Gastrocnemius medialis (tissue), 4 donors: Measurements from ENCODE around the gene PHACTR1. TPM values are rescaled to one million over a fixed set of nuclear protein-coding genes. Genes with fewer than 3 reads are reported as not detected.

ENCODE experiments used
- ATAC-seq, 2 donors: fragments of 150-250 bp; one replicate each; pipeline ENCODE4 v1.9.1; 2016
- DNase-seq, 2 donors: peaks; one replicate each; pipeline ENCODE4 v3.0.0-alpha.2; 2019
- H3K27ac ChIP-seq, 4 donors: fragments of 200-600 bp; sonication (generic); 1 replicate in 1 of 4; 2 replicates in 3 of 4; pipeline ENCODE4 v1.5.1; 2016 to 2018; ENCODE audit warnings: mild to moderate bottlenecking in 2 of 4, moderate library complexity in 1 of 4
- H3K27me3 ChIP-seq, 3 donors: fragments of 200-600 bp; sonication (generic) in 2 of 3; 1 replicate in 1 of 3; 2 replicates in 2 of 3; pipeline versions ENCODE4 v1.5.1 to v1.6.0; 2016 to 2019; ENCODE audit warnings: mild to moderate bottlenecking in 1 of 3, moderate library complexity in 1 of 3
- H3K36me3 ChIP-seq, 2 donors: fragments of 200-600 bp; sonication (generic) in 1 of 2; one replicate each; pipeline ENCODE4 v1.5.1; 2017 to 2018
- H3K4me1 ChIP-seq, 2 donors: fragments of 200-600 bp; sonication (generic) in 1 of 2; one replicate each; pipeline ENCODE4 v1.5.1; 2016 to 2017; ENCODE audit warnings: mild to moderate bottlenecking in 2 of 2
- H3K4me3 ChIP-seq, 4 donors: fragments of 200-600 bp; sonication (generic) in 3 of 4; 1 replicate in 1 of 4; 2 replicates in 3 of 4; pipeline ENCODE4 v1.5.1; 2016 to 2019; ENCODE audit warnings: mild to moderate bottlenecking in 2 of 4
- H3K9me3 ChIP-seq, 3 donors: fragments of 200-600 bp; sonication (generic) in 2 of 3; 1 replicate in 1 of 3; 2 replicates in 2 of 3; pipeline ENCODE4 v1.5.1; 2016 to 2019
- CTCF ChIP-seq, 5 experiments: fragments of 450-650 bp in 3 of 5; fragments of 200-600 bp in 2 of 5; sonication (generic) in 2 of 5; IDR thresholded peaks in 4 of 5; conservative IDR thresholded peaks in 1 of 5; 1 replicate in 4 of 5; 2 replicates in 1 of 5; pipeline ENCODE4 v1.5.1; 2016 to 2019; ENCODE audit warnings: antibody characterized with exemption in 5 of 5, mild to moderate bottlenecking in 3 of 5, moderate library complexity in 3 of 5
- POLR2A ChIP-seq, 2 donors: fragments of 450-650 bp; IDR thresholded peaks; one replicate each; pipeline ENCODE4 v1.6.1; 2017; ENCODE audit warnings: antibody characterized with exemption in 2 of 2, mild to moderate bottlenecking in 2 of 2, moderate library complexity in 2 of 2
- in situ Hi-C, 4 donors: fragments of 200-750 bp; cut with MboI; loops; one replicate each; pipeline versions ENCODE4 v1.15.0 to v1.8.0; 2017; ENCODE audit warnings: low sequenced_read_pairs in 4 of 4
- intact Hi-C: fragments of 100-400 bp; cut with DNase I; formaldehyde crosslinking; loops from one replicate; pipeline ENCODE4 v1.15.1; 2023; ENCODE audit warnings: low total_unique reads
- total RNA-seq, 4 donors: library from RNA; depleted of rRNA; stranded (reverse); fragments of >200 nt; gene quantifications; one replicate each; pipeline versions ENCODE4 v1.1.0 to v1.2.3, GENCODE V29; 2016

Gene PHACTR1
- total RNA-seq, 4 donors from 2014 or later = 0.07 to 0.82 (median 0.21) TPM

DNA sequence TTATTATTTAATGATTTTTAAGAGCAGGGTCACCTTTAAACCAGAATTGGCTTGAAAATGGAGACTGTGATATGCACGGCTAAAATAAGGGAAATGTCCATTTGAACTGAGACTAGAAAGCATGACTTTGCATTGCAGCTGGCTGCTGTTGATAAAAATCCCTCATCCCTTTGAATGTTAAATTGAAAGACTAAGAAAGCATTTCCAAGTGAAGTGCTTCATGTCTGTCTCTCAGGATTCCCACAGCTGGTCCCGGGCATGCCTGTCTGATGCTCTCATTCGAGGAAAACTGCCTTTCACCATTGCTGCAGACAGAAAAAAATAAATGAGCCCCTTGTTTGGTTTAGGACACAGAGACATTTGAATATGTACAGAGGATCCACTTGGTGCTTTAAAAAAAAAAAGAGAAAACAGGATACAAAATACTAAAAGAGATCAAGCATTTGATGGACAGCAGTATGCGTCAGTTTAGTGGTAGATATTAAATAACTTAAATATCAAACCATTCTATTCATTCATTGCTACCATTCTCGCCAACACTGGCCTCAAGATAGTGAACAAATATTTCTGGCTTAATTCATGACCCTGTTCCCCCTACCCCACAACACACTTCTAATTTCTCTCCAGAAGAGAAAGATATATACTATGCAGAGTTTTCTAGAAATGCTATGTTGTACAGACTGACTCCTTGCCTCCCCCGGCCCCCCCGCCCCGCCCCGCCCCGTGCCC lies 556.8 kb downstream of the PHACTR1 start:
- no peaks in the 10 kb centered on the region for H3K27me3 ChIP-seq

DNA sequence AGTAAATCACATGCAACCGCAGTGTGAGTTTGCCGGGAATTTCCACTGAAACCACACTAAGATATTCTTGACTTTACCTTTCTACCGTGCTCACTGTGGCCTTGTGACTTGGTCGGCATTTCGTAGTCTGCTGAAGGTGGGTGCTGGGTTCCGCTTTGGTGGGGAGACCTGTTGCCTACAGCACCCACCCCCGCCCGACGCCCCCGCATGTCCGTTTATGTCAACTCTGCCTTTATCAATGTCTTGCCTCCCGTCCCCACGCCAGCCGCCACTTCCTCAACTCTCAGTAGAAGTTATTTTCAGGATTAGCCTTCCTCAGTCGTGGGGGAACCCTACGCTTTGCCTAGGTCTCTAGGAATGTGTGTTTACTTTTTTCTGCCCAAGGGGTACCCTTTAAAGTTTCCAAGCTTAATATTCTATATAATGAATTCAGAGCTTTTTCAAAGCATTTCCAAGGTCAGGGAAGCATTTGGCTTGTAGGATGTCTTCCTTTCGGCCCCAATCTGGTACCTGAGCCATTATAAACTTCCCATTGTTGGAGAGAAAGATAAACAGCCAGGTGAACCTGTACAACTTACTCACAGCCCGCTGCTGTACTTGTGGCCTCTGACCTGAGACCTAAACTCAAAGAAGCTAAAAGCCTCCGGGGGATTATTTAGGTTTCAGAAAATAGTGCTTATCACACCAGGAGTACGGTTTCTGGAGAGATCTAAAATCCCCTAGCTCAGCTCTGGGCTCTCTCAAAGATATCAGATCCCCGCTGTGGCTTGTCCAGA lies 557.6 kb downstream of the PHACTR1 start:
- ATAC-seq = no peak
- in situ Hi-C loops = no loop called here
- no peaks in the 10 kb centered on the region for H3K9me3 ChIP-seq
- H3K4me1 ChIP-seq = no peaks in the 10 kb centered on the region
- no peak for TF ChIP-seq CTCF (IDR thresholded peaks at IDR 0.05 in 4 of 5, conservative IDR thresholded peaks at IDR 0.05 in 1 of 5)
- no peak for TF ChIP-seq POLR2A (IDR thresholded peaks at IDR 0.05)
- intact Hi-C loops = no loop called here
- no peak for DNase-seq
- H3K27ac ChIP-seq = no peak overlapping the region
- H3K36me3 ChIP-seq = no peaks in the 10 kb centered on the region
- H3K27me3 ChIP-seq = no peaks in the 10 kb centered on the region
- no peak overlapping the region for H3K4me3 ChIP-seq

More for the DNA sequence above, 556.8 kb downstream of the PHACTR1 start:
- H3K27ac ChIP-seq = no peak overlapping the region
- in situ Hi-C loops (no loop called here), intact Hi-C loops (no loop called here)
- no peaks in the 10 kb centered on the region for H3K4me1 ChIP-seq
- no peak for ATAC-seq
- H3K9me3 ChIP-seq = no peaks in the 10 kb centered on the region
- TF ChIP-seq CTCF (IDR thresholded peaks at IDR 0.05 in 4 of 5, conservative IDR thresholded peaks at IDR 0.05 in 1 of 5) (no peak), POLR2A (IDR thresholded peaks at IDR 0.05) (no peak)
- no peak for DNase-seq
- H3K36me3 ChIP-seq = no peaks in the 10 kb centered on the region
- H3K4me3 ChIP-seq = no peak overlapping the region

- H3K27ac ChIP-seq = no peak overlapping the region
- TF ChIP-seq CTCF (IDR thresholded peaks at IDR 0.05 in 4 of 5, conservative IDR thresholded peaks at IDR 0.05 in 1 of 5) (no peak), POLR2A (IDR thresholded peaks at IDR 0.05) (no peak)
- no peak for ATAC-seq
- H3K4me1 ChIP-seq = no peaks in the 10 kb centered on the region
- intact Hi-C loops (no loop called here), in situ Hi-C loops (no loop called here)
- H3K9me3 ChIP-seq = no peaks in the 10 kb centered on the region
- H3K27me3 ChIP-seq = no peaks in the 10 kb centered on the region
- no peak for DNase-seq
- H3K36me3 ChIP-seq = no peaks in the 10 kb centered on the region
- H3K4me3 ChIP-seq = no peak overlapping the region
Measured at GRCh38 chr6:13274707-13275434, 558.3 kb downstream of the PHACTR1 start.

DNA sequence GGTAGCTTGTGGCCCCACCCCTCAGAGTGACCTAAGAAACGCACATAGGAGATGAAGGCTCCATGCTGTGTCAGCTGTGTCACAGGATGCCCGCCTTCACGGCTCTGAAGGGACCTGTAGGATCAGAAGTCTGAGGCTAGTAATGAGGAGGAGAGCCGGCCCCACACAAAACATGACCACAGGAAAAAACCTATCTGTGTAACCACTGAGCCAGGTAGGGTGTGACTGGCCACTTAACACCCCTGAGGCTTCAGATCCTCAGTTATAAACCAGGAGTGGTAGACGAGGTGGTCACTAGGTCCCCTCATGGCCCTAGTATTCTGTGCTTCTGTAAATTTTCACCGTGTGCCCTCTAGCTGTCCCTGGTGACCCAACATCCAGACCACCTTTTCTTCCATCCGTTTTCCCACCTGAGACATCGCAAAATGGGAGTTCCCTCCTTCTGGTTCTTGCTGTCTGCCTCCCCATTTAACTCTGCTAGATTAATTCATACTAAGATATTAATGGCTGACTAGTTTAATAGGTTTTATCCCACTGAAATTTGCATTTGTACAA lies 558.9 kb downstream of the PHACTR1 start:
- no peaks in the 10 kb centered on the region for H3K36me3 ChIP-seq
- DNase-seq (no peak), ATAC-seq (no peak)
- no peak overlapping the region for H3K27ac ChIP-seq
- no peaks in the 10 kb centered on the region for H3K4me1 ChIP-seq
- intact Hi-C loops = no loop called here
- no peaks in the 10 kb centered on the region for H3K9me3 ChIP-seq
- in situ Hi-C loops = no loop called here
- no peaks in the 10 kb centered on the region for H3K27me3 ChIP-seq
- TF ChIP-seq POLR2A (IDR thresholded peaks at IDR 0.05) = no peak
- no peak for TF ChIP-seq CTCF (IDR thresholded peaks at IDR 0.05 in 4 of 5, conservative IDR thresholded peaks at IDR 0.05 in 1 of 5)
- H3K4me3 ChIP-seq = no peak overlapping the region
